AG04449 (cell line): Measurements from ENCODE around the gene FBXO28.

Experiments used
- CTCF ChIA-PET: fragments of 350-600 bp; formaldehyde crosslinking; extraction: SDS; loops from one replicate; lab custom pipeline; 2021; ENCODE audit warnings: antibody characterized with exemption; lab: Yijun Ruan, JAX
- POLR2A ChIA-PET: fragments of 400-600, 350-600 bp; formaldehyde crosslinking; extraction: SDS; loops from one replicate; lab custom pipeline; 2020; ENCODE audit warnings: antibody characterized with exemption, inconsistent platforms; lab: Yijun Ruan, JAX
- DNase-seq: peaks from one replicate; pipeline ENCODE4 v3.0.0-alpha.2; 2010; ENCODE audit warnings: low read depth, low spot score
- H3K4me3 ChIP-seq: 2 replicates; pipeline ENCODE4 v1.5.1; 2011; ENCODE audit warnings: low read depth, mild to moderate bottlenecking, control low read depth, low read length
- CTCF ChIP-seq: IDR thresholded peaks from one replicate; pipeline ENCODE4 v1.5.1; 2011; ENCODE audit warnings: mild to moderate bottlenecking, moderate library complexity, low read length, control low read depth, inconsistent platforms; ENCODE audit not compliant: insufficient read depth; ENCODE audit errors: missing control alignments

Gene FBXO28

GRCh38 chr1:224211206-224211962 lies 97.5 kb downstream of the FBXO28 start:
- no peak for DNase-seq
- TF ChIP-seq CTCF, result no peak
- ChIA-PET CTCF (interaction anchor here (1.7 to 1.8 kb wide), 2 partner anchors 8 to 122 kb away, joined by 4 to 5 read pairs; no protein-coding TSS in a partner anchor), POLR2A (no interaction called here)
- no peak overlapping the region for H3K4me3 ChIP-seq
